GM06990 (cell line): ENCODE results near the gene ACTN1.

ENCODE experiments used
- DNase-seq: peaks from one replicate; pipeline ENCODE4 v3.0.0-alpha.2; 2011; ENCODE audit not compliant: insufficient read length; ENCODE audit errors: extremely low read depth
- H3K27me3 ChIP-seq: replicated peaks from 2 replicates; pipeline ENCODE4 v1.6.0; 2011; ENCODE audit warnings: low read length; ENCODE audit not compliant: control insufficient read depth, insufficient read depth
- H3K36me3 ChIP-seq: 2 replicates; pipeline ENCODE4 v1.5.1; 2011; ENCODE audit warnings: low read length; ENCODE audit not compliant: control insufficient read depth, insufficient read depth
- H3K4me3 ChIP-seq: replicated peaks from 2 replicates; pipeline ENCODE4 v1.5.1; 2011; ENCODE audit warnings: low read depth, mild to moderate bottlenecking, control low read depth, low read length
- TF ChIP-seq, protein P1 (sequence below): IDR thresholded peaks from 2 replicates; pipeline ENCODE4 v1.5.1; 2011; ENCODE audit warnings: low read length, control low read depth, mild to moderate bottlenecking, inconsistent platforms; ENCODE audit not compliant: insufficient read depth, poor library complexity, severe bottlenecking

The ACTN1 gene

DNA sequence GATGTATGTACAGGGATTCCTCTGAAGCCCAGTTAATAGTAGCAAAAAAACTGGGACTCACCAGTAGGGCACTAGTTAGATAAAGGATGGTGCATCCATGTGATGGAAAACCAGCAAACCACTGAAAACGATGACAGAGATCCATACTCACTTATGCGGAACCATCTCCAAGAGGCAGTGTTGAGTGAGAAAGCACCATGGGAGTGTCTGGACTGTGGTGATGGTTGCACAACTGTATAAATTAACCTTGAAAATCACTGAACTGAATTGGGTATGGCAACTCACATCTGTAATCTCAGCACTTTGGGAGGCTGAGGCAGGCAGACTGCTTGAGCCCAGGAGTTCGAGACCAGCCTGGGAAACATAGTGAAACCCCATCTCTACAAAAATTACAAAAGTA is 132.6 kb downstream of the ACTN1 start:
- TF ChIP-seq, protein P1, sequence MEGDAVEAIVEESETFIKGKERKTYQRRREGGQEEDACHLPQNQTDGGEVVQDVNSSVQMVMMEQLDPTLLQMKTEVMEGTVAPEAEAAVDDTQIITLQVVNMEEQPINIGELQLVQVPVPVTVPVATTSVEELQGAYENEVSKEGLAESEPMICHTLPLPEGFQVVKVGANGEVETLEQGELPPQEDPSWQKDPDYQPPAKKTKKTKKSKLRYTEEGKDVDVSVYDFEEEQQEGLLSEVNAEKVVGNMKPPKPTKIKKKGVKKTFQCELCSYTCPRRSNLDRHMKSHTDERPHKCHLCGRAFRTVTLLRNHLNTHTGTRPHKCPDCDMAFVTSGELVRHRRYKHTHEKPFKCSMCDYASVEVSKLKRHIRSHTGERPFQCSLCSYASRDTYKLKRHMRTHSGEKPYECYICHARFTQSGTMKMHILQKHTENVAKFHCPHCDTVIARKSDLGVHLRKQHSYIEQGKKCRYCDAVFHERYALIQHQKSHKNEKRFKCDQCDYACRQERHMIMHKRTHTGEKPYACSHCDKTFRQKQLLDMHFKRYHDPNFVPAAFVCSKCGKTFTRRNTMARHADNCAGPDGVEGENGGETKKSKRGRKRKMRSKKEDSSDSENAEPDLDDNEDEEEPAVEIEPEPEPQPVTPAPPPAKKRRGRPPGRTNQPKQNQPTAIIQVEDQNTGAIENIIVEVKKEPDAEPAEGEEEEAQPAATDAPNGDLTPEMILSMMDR, result no peak
- no peak for DNase-seq
- no peaks in the 10 kb centered on the region for H3K27me3 ChIP-seq
- no peak overlapping the region for H3K4me3 ChIP-seq
- H3K36me3 ChIP-seq, result no peaks in the 10 kb centered on the region

DNA sequence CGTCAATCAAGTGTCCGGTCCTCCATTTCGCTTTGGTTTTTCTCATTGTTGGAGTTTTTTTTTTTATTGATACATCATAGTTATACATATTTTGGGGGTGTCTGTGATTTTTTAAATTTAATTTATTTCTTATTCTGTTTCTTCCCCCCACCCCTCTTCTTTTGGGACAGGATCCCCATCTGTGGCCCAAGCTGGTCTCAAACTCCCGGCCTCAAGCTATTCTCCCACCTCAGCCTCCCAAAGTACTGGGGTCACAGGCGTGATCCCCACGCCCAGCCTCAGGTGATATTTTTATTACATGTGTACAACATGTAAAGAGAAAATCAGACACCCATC is 134.9 kb downstream of the ACTN1 start:
- no peak for DNase-seq
- Histone ChIP-seq H3K36me3 (no peaks in the 10 kb centered on the region), H3K27me3 (no peaks in the 10 kb centered on the region), H3K4me3 (no peak overlapping the region)
- TF ChIP-seq, protein P1, result no peak

DNA sequence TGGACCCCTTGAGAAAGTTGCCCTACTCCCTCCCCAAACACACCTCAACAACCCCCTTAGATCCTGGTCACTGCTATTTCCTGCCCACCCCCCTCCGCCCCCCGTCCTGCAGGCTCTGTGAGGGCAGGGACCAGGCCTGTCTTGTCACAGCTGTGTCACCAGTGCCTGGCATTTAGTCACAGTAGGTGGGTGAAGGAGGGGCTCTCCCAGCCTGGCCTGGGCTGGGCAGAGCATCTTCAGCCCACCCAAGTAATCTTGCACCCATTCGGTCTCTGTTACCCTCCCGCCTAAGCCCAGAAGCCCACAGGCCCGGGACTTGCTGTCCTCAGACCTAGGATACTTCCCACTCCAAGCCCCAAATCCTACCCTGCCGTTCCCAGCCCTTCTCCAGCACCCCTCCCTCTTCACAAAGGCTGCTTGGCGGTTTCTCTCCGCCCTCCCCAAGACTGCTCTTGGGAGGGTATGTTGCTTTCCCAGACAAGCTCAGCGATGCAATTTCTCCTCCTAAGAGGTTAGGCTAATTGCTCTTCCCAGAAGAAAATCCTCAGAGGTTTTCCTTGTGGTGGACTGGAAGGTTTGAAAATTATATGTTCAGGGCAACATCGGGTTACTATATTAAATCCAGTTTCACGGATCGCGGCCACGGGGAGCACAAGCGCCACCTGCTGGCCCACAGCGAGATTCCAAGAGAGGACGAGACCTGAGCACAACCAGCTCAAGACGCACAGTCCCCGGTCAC is 135.5 kb downstream of the ACTN1 start:
- peak; percentile 70 for DNase-seq
- H3K27me3 ChIP-seq, result no peaks in the 10 kb centered on the region
- H3K4me3 ChIP-seq, result no peak overlapping the region
- TF ChIP-seq, protein P1, result peak; percentile 91
- no peaks in the 10 kb centered on the region for H3K36me3 ChIP-seq

DNA sequence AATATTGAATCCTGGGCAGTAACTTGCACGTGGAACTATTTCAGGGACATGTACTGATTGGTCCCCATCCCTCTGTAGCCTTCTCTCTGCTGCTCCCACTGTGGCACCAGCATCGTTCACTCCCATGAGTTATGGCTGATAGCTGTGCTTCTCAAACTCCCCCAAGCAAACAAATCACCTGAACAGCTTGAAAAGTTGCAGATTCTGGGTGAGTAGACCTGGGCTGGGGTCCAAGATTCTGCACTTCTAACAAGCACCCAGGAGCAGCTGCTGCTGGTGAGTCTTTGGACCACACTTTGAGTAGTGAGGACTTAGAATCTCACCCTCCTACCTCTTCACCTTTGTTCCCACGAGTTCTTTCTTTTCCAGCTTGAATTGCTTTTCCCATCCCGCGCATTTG is 136.8 kb downstream of the ACTN1 start:
- DNase-seq, result no peak
- TF ChIP-seq, protein P1, result no peak
- Histone ChIP-seq H3K36me3 (no peaks in the 10 kb centered on the region), H3K4me3 (no peak overlapping the region), H3K27me3 (no peaks in the 10 kb centered on the region)

DNA sequence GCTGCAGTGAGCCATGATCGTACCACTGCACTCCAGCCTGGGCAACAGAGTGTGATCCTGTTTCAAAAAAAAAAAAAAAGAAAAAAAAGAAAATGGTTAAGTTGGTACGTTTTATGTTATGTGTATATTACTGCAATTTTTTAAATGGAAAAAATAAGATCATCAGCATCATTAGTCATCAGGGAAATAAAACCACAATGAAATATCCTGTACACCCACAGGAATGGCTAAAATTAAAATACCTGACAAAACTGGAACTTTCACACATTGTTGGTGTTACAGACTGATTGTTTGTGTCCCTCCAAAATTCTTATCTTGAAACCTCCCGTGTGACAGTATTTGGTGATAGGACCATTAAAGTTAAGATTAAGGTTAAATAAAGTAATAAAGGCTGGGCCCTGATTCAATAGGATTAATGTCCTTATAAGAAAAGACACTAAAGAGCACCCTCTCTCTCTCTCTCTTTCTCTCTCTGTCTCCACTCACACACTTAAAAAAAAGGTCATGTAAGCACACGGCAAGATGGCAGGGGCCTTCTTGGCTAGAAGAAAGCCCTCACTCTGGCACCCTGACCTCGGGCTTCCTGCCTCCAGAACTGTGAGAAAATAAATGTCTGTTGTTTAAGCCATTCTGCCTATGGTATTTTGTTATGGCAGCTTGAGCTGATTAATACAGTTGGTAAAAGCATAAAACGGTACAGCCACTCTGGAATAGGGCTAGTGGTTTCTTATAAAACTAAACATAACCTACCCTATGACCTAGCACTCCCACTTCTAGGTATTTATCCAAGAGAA is 137.9 kb downstream of the ACTN1 start:
- TF ChIP-seq, protein P1, result no peak
- H3K4me3 ChIP-seq, result no peak overlapping the region
- H3K27me3 ChIP-seq, result no peaks in the 10 kb centered on the region
- no peaks in the 10 kb centered on the region for H3K36me3 ChIP-seq
- no peak for DNase-seq
